GM12874 (cell line): ENCODE data around the gene SRGAP1.

ENCODE experiments used
- CTCF ChIP-seq: IDR thresholded peaks from 2 replicates; pipeline ENCODE4 v1.5.1; 2011; ENCODE audit warnings: low read depth, mild to moderate bottlenecking, control low read depth, low read length, moderate library complexity; ENCODE audit not compliant: insufficient read depth

The SRGAP1 gene

GRCh38 chr12:64173456-64173855, 329.0 kb downstream of the SRGAP1 start:
- no peak for TF ChIP-seq CTCF

GRCh38 chr12:64175254-64175945, 330.9 kb downstream of the SRGAP1 start:
- TF ChIP-seq CTCF: no peak

- no peak for TF ChIP-seq CTCF
Measured at GRCh38 chr12:64177001-64177400, 332.5 kb downstream of the SRGAP1 start.

- TF ChIP-seq CTCF: no peak
Measured at GRCh38 chr12:64178122-64178521, 333.6 kb downstream of the SRGAP1 start.

- TF ChIP-seq CTCF: no peak
Measured at GRCh38 chr12:64180951-64181350, 336.5 kb downstream of the SRGAP1 start.

GRCh38 chr12:64181430-64182291, 337.2 kb downstream of the SRGAP1 start:
- no peak for TF ChIP-seq CTCF

GRCh38 chr12:64184216-64184615, 339.7 kb downstream of the SRGAP1 start:
- TF ChIP-seq CTCF: no peak
